ENCODE measurements around the gene TPK1.
"Not testable (repeated sequence)": the region's sequence is repeated elsewhere in the genome, so short reads cannot be mapped to it uniquely, and the experiment has no call there.

DNA sequence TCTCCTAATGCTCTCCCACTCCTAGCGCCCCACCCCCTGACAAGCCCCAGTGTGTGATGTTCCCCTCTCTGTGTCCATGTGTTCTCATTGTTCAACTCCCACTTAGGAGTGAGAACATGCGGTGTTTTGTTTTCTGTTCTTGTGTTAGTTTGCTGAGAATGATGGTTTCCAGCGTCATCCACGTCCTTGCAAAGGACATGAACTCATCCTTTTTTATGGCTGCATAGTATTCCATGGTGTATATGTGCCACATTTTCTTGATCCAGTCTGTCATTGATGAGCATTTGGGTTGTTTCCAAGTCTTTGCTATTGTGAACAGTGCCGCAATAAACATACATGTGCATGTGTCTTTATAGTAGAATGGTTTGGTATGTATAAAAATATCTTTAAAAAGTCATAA lies 261.1 kb downstream of the TPK1 start:
- TF ChIP-seq, protein P1, sequence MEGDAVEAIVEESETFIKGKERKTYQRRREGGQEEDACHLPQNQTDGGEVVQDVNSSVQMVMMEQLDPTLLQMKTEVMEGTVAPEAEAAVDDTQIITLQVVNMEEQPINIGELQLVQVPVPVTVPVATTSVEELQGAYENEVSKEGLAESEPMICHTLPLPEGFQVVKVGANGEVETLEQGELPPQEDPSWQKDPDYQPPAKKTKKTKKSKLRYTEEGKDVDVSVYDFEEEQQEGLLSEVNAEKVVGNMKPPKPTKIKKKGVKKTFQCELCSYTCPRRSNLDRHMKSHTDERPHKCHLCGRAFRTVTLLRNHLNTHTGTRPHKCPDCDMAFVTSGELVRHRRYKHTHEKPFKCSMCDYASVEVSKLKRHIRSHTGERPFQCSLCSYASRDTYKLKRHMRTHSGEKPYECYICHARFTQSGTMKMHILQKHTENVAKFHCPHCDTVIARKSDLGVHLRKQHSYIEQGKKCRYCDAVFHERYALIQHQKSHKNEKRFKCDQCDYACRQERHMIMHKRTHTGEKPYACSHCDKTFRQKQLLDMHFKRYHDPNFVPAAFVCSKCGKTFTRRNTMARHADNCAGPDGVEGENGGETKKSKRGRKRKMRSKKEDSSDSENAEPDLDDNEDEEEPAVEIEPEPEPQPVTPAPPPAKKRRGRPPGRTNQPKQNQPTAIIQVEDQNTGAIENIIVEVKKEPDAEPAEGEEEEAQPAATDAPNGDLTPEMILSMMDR (IDR thresholded peaks at IDR 0.05), result not testable (repeated sequence)
- TF ChIP-seq POLR2A (IDR thresholded peaks at IDR 0.05), result not testable (repeated sequence)
